NB4 (cell line): ENCODE results near the gene ACOT12.

Source experiments
- CTCF ChIP-seq: IDR thresholded peaks from one replicate; pipeline ENCODE4 v1.5.1; 2012; ENCODE audit warnings: low read depth, low read length
- POLR2A ChIP-seq: IDR thresholded peaks from 2 replicates; pipeline ENCODE4 v1.6.1; 2011; ENCODE audit warnings: mild to moderate bottlenecking; ENCODE audit not compliant: insufficient read length; ENCODE audit errors: extremely low read depth

GRCh38 chr5:81286059-81286617 lies 107.8 kb downstream of the ACOT12 start:
- no peak for TF ChIP-seq POLR2A
- TF ChIP-seq CTCF, result no peak
